Stimulated activated CD4-positive, alpha-beta T cell treated with anti-CD3 and anti-CD28 coated beads, Interleukin-1b, Interleukin-23, amount 100 ng/mL, for 4 hours (primary cell): ENCODE data around the gene ITPRIPL2.

Experiments used
- DNase-seq, 2 donors: peaks; one replicate each; pipeline ENCODE4 v3.0.0-alpha.2; 2020; ENCODE audit warnings: low read depth in 2 of 2

Gene ITPRIPL2

GRCh38 chr16:19119564-19119963, 5.8 kb downstream of the ITPRIPL2 start:
- no peak for DNase-seq

DNA sequence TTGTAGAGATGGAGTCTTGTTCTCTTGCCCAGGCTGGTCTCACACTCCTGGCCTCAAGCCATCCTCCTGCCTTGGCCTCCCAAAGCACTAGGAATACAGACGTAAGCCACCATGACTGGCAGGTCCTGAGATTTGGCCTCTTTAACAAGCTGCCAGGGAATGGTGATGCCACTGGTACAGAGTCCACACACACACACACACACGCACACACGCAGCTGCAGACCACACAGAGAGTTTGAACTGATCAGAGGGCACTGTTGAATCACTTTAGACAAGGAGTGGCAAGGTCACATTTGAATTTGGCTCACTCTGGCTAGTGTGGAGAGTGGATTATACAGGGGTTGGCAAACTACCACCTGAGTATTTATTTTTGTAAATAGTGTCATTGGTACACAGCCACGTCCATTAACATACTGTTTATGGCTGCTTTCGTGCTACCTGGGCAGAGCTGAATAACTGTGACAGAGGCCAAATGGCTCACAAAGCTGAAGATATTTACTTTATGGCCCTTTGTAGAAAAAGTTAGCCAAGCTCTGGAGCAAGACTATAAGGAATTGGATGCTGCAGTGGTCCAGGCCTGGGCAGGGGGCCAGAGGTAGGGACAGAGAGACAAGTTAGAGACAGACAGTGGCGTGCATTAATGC, 9.9 kb downstream of the ITPRIPL2 start:
- no peak for DNase-seq

GRCh38 chr16:19126300-19126699, 12.5 kb downstream of the ITPRIPL2 start:
- DNase-seq: no peak

GRCh38 chr16:19127205-19127604, 13.4 kb downstream of the ITPRIPL2 start:
- DNase-seq: no peak

- DNase-seq: no peak
These were observed 13.9 kb downstream of the ITPRIPL2 start for GRCh38 chr16:19127674-19128131.

DNA sequence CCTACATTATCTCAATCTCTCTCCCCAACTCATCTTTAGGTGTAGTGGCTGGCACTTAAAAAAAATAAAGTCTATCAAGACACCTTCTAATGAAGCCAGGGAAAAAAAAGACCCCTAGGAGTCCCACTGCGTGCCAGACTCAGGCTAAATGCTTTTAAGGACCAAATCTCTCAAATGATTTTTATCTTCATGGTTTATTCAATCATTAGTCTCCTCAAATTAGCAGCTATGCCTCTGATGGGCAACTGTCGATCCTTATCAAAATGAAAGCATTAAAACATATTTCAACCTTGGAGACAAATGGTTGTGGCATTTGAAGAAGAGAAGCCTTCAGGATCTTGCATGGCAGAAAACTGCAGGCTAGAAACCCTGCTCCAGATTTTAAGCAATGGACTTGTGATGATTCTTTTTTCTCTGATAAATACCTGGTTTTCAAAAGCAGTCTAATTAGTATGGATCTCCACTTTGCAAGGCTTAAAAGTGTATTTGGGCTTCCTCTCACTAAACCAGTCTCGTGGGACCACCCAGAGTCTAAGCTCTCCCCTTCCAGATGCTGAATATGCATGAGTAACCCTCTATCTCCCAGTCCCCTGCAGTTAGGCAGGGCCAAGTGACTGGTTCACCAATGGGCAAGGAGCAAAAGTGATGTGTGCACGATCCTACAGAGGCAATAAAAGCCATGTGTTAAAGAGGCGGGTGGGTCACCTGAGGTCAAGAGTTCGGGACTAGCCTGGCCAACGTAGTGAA, 14.9 kb downstream of the ITPRIPL2 start:
- DNase-seq: no peak

DNA sequence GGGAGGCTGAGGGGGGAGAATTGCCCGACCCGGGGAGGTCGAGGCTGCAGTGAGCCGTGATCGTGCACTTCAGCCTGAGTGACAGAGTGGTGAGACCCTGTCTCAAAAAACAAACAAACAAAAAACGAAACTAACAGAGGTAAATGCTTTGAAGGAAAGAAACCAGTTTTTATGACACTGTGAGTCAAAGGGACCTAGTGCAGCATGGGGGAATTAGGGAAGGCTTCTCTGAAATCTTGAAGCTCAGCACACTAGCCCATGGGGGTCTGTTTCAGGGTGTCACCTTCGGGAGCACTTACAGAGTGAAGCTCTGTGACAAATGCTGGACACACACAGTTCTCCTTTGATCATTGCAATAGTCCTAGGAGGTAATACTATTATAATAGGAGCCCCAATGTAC, 16.6 kb downstream of the ITPRIPL2 start:
- DNase-seq: no peak

DNA sequence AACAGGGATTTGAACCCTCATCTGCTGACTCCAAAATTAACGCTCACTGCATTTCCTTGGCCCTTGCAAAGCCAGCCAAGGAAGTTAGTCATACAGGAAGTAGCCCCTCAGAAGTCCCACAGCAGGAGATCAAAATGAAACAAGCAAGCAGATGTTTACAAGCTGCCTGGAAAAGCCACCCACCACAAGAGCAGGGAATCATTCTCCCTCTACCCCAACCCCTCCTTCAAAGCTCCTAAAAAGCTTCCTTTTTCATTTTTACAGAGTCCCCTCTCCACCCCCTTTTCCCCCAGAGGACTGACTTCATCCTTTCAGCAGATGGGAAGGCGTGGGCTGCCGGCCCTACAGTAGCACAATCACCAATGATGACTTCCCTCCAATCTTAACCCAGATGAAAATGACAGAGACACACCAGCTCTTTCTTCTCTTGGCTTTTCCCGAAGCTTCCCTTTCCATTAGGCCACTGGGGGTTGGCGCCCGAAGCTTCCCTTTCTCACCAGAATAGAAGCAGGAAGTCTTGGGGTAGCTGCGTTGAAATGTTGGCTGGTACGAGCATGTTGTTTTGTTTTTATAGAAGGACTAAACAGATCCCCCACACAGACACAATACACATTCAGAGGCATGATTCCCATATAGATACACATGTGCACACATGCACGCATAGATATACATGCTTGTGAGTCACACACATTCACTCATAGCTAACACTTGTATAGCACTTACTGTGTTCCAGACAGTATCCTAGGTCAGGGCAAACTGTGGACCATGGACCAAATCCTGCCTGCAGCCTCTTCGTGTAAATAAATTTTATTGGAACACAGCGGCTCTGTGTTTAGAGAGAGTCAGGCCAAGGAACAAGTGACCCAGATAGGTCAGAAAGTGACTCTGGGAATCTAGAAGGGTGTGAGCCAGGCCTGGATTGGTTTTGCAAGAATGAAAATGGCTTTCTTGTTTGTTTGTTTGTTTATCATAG, 17.4 kb downstream of the ITPRIPL2 start:
- no peak for DNase-seq

DNA sequence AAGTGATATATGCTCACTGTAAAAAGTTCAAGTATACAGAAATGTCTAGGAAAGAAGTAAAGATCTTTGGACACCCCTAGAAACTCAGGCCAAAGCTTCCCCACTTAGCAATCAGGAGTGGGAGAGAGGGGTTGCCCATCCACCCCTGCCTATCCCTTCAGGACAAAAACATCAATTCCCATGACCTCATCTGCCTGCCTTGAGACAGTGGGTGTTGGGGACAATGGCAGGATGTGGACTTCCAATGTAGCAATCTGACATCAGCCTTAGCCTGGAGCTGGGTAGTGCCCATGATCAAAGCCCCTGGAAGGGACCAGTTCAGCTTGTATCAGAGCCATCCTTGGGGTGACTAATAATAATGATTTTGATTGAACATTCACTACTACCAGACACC, 18.1 kb downstream of the ITPRIPL2 start:
- no peak for DNase-seq

- DNase-seq: no peak
These were observed 18.5 kb downstream of the ITPRIPL2 start for GRCh38 chr16:19132255-19132654.

- DNase-seq: no peak
These were observed 19.1 kb downstream of the ITPRIPL2 start for GRCh38 chr16:19132898-19133297.

- no peak for DNase-seq
These were observed 19.8 kb downstream of the ITPRIPL2 start for GRCh38 chr16:19133600-19133999.

GRCh38 chr16:19135201-19135842, 21.6 kb downstream of the ITPRIPL2 start:
- DNase-seq: no peak

DNA sequence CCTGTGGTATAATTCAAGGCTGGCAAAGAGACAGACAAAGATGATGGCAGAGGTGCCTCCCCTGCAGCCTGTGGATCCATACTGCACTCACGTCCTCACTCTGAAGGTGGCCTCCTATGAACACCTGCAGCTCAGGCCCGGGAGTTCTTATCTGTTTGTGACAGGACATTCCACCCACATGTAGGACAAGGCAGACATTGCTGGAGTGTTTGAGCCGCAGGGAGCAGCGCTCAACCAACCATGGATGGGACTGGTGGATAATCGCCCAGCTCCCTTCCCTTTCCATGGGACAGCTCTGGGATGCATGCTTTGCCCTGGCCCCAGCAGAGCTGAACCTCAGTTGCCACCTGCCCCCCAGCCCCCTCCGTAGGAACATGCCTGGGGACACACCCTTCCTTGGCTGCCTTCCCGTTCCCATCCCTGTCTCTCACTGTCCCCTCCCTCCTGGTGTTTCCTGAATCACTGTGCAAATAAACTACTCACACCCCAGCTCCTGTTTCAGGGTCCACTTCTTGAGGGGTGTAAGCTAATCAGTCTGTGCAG, 22.2 kb downstream of the ITPRIPL2 start:
- no peak for DNase-seq

- DNase-seq: no peak
These were observed 22.9 kb downstream of the ITPRIPL2 start for GRCh38 chr16:19136549-19137196.

DNA sequence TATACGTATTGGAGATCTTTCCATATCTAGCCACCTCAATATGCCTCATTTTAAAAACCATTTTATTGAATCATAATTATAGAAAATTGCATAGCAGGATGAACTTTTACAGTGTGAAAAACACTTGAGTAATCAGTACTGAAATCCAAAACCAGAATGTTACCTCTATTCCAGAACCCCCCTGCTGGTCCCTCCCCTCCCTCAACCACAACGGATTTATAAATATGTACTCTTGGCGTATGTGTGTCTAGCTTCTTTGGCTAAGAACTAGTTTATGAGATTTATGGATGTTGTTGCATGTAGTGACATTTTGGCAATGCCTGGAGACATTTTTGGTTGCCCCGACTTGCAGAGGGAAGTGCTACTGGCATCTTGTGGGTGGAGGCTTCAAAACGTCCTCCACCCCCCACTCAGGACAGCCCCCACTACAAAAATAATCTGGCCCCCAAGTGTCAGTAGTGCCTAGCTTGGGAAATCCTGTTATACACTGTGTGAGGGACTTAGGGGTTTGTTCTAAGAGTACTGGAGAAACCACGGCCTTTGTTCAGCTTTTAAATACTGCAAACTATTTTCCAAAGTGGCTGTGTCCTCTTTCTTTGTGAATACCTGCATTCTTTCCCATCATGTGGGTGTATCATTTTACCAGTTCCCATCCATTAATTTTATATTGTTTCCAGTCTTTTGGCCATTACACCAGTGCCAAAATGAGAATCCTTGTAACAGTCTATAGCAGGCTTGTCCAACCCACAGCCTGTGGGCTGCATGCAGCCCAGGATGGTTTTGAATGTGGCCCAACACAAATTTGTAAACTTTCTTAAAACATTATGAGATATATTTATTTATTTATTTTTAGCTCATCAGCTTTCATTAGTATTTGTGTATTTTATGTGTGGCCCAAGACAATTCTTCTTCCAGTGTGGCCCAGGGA, 23.7 kb downstream of the ITPRIPL2 start:
- no peak for DNase-seq

- no peak for DNase-seq
These were observed 24.8 kb downstream of the ITPRIPL2 start for GRCh38 chr16:19138601-19139000.

DNA sequence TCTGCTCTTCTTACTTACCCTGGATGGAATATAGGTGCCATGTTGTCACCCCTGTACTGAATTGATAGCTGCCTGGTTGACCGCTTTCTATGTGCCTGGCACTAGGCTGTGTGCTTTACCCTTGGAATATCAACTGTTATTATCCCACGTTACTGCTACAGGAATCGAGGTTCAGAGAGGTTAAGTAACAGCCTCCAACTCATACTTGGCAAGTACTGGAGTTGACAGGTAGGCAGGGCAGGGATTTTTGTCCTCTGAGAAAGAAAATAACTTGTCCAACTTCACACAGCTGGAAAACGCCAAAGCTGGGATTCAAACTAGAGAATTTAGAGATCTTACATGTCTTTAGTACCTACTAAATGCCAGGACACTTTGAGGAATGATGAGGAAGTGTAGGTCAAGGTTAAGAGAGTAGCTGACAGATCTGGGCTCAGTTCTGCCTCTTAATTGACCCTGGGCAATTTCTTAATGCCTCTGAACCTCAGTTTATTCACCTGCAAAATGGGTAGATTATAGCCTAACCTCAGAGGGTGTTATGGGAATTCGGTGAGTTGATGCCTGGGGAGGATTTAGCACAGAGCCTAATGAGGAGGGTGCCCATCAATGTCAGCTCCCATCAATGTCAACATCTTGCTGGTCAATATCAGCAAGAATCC, 25.8 kb downstream of the ITPRIPL2 start:
- no peak for DNase-seq

GRCh38 chr16:19140396-19140795, 26.6 kb downstream of the ITPRIPL2 start:
- DNase-seq: no peak
